Activated CD4-positive, alpha-beta T cell treated with anti-CD3 and anti-CD28 coated beads, Interleukin-2, amount 10 ng/mL, durations not matched to agents 24 days and 14 days (primary cell): ENCODE measurements around the gene CHRD. TPM values are rescaled to one million over a fixed set of nuclear protein-coding genes. Genes with fewer than 3 reads are reported as not detected.

ENCODE experiments used
- DNase-seq: peaks from one replicate; pipeline ENCODE4 v3.0.0; 2022
- H3K27ac Mint-ChIP-seq: one replicate; pipeline ENCODE4 v1.8.0; 2022; ENCODE audit warnings: mild to moderate bottlenecking, mixed read lengths
- H3K27me3 Mint-ChIP-seq: one replicate; pipeline ENCODE4 v1.8.0; 2022; ENCODE audit warnings: mixed read lengths
- H3K36me3 Mint-ChIP-seq: one replicate; pipeline ENCODE4 v1.8.0; 2022; ENCODE audit warnings: low read depth, mild to moderate bottlenecking, mixed read lengths
- H3K4me1 Mint-ChIP-seq: one replicate; pipeline ENCODE4 v1.8.0; 2021; ENCODE audit warnings: mixed read lengths
- H3K4me3 Mint-ChIP-seq: one replicate; pipeline ENCODE4 v1.8.0; 2022; ENCODE audit warnings: mild to moderate bottlenecking, moderate library complexity, mixed read lengths
- H3K9me3 Mint-ChIP-seq: one replicate; pipeline ENCODE4 v1.8.0; 2021; ENCODE audit warnings: mixed read lengths
- intact Hi-C: fragments of 100-400 bp; cut with micrococcal nuclease; formaldehyde crosslinking; loops from one replicate; pipeline ENCODE4 v1.15.1; 2023
- total RNA-seq: library from RNA; stranded (reverse); gene quantifications from 2 replicates; pipeline ENCODE4 v1.2.3, GENCODE V29; 2022

The CHRD gene
- total RNA-seq, 1 donor from 2014 or later, result not detected

- Mint-ChIP-seq H3K27ac (no peak within 1 kb of the TSS), H3K4me1 (peaks cover 2% of the 10 kb centered on the region), H3K4me3 (peak within 1 kb of the TSS; percentile 69), H3K36me3 (no peaks in the 10 kb centered on the region), H3K27me3 (peaks cover 64% of the 10 kb centered on the region), H3K9me3 (no peaks in the 10 kb centered on the region)
- intact Hi-C loops, result no loop called here
- no peak for DNase-seq
These were observed 1.9 kb upstream of the CHRD start, which contains the start of gene THPO for GRCh38 chr3:184377882-184378445. Gene THPO, minus strand, starts transcription at chr3:184378207. Its CDS starts 1,948 bp downstream, at chr3:184376259.

GRCh38 chr3:184378651-184379357, 1.1 kb upstream of the CHRD start:
- Mint-ChIP-seq H3K36me3 (no peaks in the 10 kb centered on the region), H3K4me3 (peak overlapping the region; percentile 69), H3K27ac (no peak overlapping the region), H3K4me1 (peaks cover 2% of the 10 kb centered on the region), H3K27me3 (peaks cover 66% of the 10 kb centered on the region), H3K9me3 (no peaks in the 10 kb centered on the region)
- intact Hi-C loops, result no loop called here
- no peak for DNase-seq

GRCh38 chr3:184380185-184380626, 352 bp downstream of the CHRD start:
- peak; percentile 72 for DNase-seq
- no peak overlapping the region for H3K27ac Mint-ChIP-seq
- H3K4me3 Mint-ChIP-seq, result no peak overlapping the region
- peaks cover 64% of the 10 kb centered on the region for H3K27me3 Mint-ChIP-seq
- no peaks in the 10 kb centered on the region for H3K36me3 Mint-ChIP-seq
- peaks cover 2% of the 10 kb centered on the region for H3K4me1 Mint-ChIP-seq
- intact Hi-C loops, result no loop called here
- no peaks in the 10 kb centered on the region for H3K9me3 Mint-ChIP-seq

- no peaks in the 10 kb centered on the region for H3K9me3 Mint-ChIP-seq
- peak; percentile 66 for DNase-seq
- H3K27me3 Mint-ChIP-seq, result peaks cover 60% of the 10 kb centered on the region
- no peaks in the 10 kb centered on the region for H3K36me3 Mint-ChIP-seq
- H3K4me1 Mint-ChIP-seq, result peaks cover 2% of the 10 kb centered on the region
- H3K4me3 Mint-ChIP-seq, result peak overlapping the region; percentile 21
- no peak overlapping the region for H3K27ac Mint-ChIP-seq
- intact Hi-C loops, result no loop called here
These were observed 890 bp downstream of the CHRD start for GRCh38 chr3:184380627-184381260.

DNA sequence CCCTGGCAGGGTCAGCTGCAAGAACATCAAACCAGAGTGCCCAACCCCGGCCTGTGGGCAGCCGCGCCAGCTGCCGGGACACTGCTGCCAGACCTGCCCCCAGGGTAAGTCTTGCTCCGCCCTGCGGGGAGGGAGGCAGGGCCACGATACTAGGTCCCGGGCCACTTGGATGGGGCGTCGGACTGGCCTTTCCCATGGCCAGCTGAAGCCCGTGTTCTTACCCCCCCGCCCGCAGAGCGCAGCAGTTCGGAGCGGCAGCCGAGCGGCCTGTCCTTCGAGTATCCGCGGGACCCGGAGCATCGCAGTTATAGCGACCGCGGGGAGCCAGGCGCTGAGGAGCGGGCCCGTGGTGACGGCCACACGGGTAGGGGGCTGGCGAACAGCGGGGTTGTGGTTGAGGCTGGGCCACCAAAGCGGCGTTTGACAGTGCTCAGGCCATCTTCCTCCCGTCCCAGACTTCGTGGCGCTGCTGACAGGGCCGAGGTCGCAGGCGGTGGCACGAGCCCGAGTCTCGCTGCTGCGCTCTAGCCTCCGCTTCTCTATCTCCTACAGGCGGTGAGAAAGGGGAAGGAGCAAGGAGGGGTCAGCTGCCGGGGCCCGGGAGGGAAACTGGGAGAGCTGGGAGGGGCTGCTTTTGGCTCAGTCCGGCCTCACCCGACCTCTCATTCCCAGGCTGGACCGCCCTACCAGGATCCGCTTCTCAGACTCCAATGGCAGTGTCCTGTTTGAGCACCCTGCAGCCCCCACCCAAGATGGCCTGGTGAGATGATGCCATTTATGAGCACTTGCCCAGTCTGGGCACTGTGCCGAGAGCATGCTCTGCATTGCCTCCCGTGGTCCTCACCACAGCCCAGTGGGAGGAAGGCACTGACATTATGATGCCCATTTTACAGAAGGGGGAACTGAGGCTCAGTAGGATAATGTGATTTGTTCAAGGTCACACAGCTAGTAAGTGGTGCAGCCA, 1.7 kb downstream of the CHRD start:
- intact Hi-C loops, result no loop called here
- no peak overlapping the region for H3K27ac Mint-ChIP-seq
- DNase-seq, result no peak

DNA sequence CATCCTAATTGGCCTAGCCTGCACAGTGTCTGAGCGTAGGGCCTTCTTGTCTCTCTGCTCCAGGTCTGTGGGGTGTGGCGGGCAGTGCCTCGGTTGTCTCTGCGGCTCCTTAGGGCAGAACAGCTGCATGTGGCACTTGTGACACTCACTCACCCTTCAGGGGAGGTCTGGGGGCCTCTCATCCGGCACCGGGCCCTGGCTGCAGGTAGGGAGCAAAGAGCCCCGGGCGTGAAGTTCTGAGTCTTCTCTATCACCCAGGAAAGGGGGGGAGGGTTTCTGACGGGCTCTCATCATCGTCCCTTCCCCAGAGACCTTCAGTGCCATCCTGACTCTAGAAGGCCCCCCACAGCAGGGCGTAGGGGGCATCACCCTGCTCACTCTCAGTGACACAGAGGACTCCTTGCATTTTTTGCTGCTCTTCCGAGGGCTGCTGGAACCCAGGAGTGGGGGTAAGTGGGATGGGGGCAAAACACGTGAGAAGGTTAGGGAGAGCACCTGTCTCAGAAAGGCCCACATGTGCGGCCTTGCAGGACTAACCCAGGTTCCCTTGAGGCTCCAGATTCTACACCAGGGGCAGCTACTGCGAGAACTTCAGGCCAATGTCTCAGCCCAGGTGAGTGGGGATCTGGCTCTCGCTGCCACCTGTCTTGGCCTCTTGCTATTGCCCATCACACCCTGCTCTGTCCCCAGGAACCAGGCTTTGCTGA, 2.6 kb downstream of the CHRD start:
- Mint-ChIP-seq H3K4me3 (no peak overlapping the region), H3K27me3 (peaks cover 47% of the 10 kb centered on the region)
- intact Hi-C loops, result no loop called here

More for the DNA sequence above, 1.7 kb downstream of the CHRD start:
- H3K27me3 Mint-ChIP-seq, result peaks cover 54% of the 10 kb centered on the region
- peak overlapping the region; percentile 21 for H3K4me3 Mint-ChIP-seq
- peaks cover 2% of the 10 kb centered on the region for H3K4me1 Mint-ChIP-seq
- no peaks in the 10 kb centered on the region for H3K9me3 Mint-ChIP-seq
- H3K36me3 Mint-ChIP-seq, result no peaks in the 10 kb centered on the region

DNA sequence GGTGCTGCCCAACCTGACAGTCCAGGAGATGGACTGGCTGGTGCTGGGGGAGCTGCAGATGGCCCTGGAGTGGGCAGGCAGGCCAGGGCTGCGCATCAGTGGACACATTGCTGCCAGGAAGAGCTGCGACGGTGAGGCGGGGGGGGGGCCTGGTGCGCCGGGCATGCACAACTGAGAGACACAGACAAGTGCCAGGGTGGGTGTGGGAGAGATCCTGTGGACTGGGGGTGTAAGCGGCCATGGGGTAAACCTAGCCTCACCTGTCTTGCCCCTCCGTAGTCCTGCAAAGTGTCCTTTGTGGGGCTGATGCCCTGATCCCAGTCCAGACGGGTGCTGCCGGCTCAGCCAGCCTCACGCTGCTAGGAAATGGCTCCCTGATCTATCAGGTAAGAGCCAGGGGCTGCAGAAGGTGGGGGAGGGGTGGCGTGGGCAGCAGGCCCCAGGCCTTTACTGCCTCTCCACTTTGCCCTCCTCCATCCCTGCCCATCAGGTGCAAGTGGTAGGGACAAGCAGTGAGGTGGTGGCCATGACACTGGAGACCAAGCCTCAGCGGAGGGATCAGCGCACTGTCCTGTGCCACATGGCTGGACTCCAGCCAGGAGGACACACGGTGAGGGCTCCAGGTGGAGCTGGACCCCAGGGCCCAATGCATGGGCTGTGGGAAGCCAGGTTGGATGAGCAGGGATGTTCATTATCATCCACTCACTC, 3.3 kb downstream of the CHRD start:
- Mint-ChIP-seq H3K9me3 (no peaks in the 10 kb centered on the region), H3K4me1 (peaks cover 2% of the 10 kb centered on the region), H3K27ac (no peak overlapping the region), H3K36me3 (no peaks in the 10 kb centered on the region), H3K4me3 (no peak overlapping the region), H3K27me3 (peaks cover 41% of the 10 kb centered on the region)
- intact Hi-C loops, result no loop called here
- DNase-seq, result no peak

More for the DNA sequence above, 2.6 kb downstream of the CHRD start:
- H3K36me3 Mint-ChIP-seq, result no peaks in the 10 kb centered on the region
- no peak overlapping the region for H3K27ac Mint-ChIP-seq
- H3K4me1 Mint-ChIP-seq, result peaks cover 2% of the 10 kb centered on the region
- H3K9me3 Mint-ChIP-seq, result no peaks in the 10 kb centered on the region
- DNase-seq, result no peak

DNA sequence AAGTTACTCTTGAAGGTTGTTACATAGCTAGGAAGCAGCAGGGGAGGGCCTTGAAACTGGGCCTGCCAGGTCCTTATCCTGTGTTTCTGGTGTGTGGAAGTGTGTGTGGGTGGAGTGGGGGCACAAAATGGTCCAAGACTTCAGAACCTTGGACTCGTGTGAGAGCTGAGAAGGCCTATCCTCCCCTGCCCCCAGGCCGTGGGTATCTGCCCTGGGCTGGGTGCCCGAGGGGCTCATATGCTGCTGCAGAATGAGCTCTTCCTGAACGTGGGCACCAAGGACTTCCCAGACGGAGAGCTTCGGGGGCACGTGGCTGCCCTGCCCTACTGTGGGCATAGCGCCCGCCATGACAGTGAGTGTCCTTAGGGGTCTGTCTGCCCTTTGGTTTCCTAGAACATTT, 4.5 kb downstream of the CHRD start:
- no peak overlapping the region for H3K4me3 Mint-ChIP-seq
- no peaks in the 10 kb centered on the region for H3K9me3 Mint-ChIP-seq
- DNase-seq, result no peak
- intact Hi-C loops, result no loop called here
- H3K4me1 Mint-ChIP-seq, result peaks cover 2% of the 10 kb centered on the region
- H3K27ac Mint-ChIP-seq, result no peak overlapping the region
- peaks cover 31% of the 10 kb centered on the region for H3K27me3 Mint-ChIP-seq
- H3K36me3 Mint-ChIP-seq, result no peaks in the 10 kb centered on the region

DNA sequence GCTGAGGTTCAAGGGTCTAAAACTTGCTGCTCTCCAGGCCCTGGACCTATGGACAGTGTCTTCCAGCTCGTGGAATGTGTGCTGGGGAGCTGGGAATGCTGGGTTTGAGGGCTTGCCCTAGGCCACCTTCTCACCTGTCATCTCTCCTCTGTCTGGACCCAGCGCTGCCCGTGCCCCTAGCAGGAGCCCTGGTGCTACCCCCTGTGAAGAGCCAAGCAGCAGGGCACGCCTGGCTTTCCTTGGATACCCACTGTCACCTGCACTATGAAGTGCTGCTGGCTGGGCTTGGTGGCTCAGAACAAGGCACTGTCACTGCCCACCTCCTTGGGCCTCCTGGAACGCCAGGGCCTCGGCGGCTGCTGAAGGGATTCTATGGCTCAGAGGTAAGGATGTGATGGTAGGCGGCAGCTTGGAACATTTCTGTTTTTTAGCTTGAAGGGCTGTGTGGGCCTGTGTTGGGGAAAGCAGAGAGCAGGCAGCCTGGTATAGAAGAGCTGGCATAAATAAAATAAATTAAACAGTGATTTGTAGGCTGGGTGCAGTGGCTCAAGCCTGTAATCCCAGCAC, 5.1 kb downstream of the CHRD start:
- peaks cover 2% of the 10 kb centered on the region for H3K4me1 Mint-ChIP-seq
- H3K4me3 Mint-ChIP-seq, result no peak overlapping the region
- no peak for DNase-seq
- H3K9me3 Mint-ChIP-seq, result no peaks in the 10 kb centered on the region
- H3K27ac Mint-ChIP-seq, result no peak overlapping the region
- intact Hi-C loops, result no loop called here
- H3K27me3 Mint-ChIP-seq, result peaks cover 35% of the 10 kb centered on the region
- H3K36me3 Mint-ChIP-seq, result no peaks in the 10 kb centered on the region

DNA sequence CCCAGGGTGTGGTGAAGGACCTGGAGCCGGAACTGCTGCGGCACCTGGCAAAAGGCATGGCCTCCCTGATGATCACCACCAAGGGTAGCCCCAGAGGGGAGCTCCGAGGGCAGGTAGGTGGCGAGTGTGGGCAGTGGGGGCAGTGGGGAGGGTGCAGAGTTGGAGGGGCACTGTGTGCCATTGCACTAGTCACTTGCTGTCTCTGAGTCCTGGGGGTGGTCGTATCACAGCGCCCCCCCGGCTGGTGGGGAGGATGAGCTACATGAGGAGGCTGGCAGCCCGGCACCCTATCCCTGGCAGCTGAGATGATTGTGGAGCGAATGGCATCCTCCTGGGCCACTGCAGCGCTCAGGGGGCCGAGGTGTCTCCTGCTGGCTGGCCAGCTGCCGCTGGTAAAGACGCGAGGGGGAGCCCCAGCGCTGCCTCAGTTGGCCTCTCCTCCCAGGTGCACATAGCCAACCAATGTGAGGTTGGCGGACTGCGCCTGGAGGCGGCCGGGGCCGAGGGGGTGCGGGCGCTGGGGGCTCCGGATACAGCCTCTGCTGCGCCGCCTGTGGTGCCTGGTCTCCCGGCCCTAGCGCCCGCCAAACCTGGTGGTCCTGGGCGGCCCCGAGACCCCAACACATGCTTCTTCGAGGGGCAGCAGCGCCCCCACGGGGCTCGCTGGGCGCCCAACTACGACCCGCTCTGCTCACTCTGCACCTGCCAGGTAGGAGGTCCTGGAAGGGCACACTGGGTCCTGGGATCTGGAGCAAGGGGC, 6.4 kb downstream of the CHRD start:
- H3K4me1 Mint-ChIP-seq, result no peaks in the 10 kb centered on the region
- H3K36me3 Mint-ChIP-seq, result no peaks in the 10 kb centered on the region
- H3K9me3 Mint-ChIP-seq, result no peaks in the 10 kb centered on the region
- intact Hi-C loops, result no loop called here
- H3K4me3 Mint-ChIP-seq, result no peak overlapping the region
- no peak overlapping the region for H3K27ac Mint-ChIP-seq
- H3K27me3 Mint-ChIP-seq, result peaks cover 38% of the 10 kb centered on the region
- no peak for DNase-seq

- Mint-ChIP-seq H3K9me3 (no peaks in the 10 kb centered on the region), H3K4me3 (no peak overlapping the region), H3K4me1 (no peaks in the 10 kb centered on the region), H3K27me3 (peaks cover 31% of the 10 kb centered on the region), H3K36me3 (no peaks in the 10 kb centered on the region), H3K27ac (no peak overlapping the region)
- DNase-seq, result no peak
- intact Hi-C loops, result no loop called here
These were observed 7.4 kb downstream of the CHRD start for GRCh38 chr3:184387174-184387714.
